Measurements from ENCODE around the gene HDGFL2. TPM values are rescaled to one million over a fixed set of nuclear protein-coding genes. Genes with fewer than 3 reads are reported as not detected.

HDGFL2 gene
- total and polyA plus RNA-seq, 2 donors (not counting 1 experiment from before 2014, with no cell fraction given) = 19.5 to 51.2 TPM

DNA sequence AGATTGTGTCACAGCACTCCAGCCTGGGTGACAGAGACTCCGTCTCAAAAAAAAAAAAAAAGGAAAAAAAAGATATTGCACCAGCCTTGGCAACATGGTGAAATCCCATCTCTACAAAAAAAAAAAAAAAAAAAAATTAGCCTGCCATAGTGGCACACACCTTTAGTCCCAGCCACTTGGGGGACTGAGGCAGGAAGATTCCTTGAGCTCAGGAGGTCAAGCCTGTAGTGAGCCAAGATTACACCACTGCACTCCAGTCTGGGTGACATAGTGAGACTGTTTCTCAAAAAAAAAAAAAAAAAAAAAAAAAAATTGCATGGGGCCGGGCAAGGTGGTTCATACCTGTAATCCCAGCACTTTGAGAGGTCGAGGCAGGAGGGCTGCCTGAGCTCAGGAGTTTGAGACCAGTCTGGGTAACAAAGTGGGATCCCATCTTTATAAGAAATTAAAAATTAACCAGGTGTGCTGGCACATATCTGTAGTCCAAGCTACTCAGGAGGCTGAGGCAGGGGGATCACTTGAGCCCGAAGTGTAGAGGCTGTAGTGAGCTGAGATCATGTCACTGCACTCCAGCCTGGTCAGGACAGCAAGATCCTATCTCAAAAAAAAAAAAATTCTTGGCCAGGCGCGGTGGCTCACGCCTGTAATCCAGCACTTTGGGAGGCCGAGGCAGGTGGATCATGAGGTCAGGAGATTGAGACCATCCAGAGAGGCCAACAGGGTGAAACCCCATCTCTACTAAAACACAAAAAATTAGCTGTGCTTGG lies 7.1 kb upstream of the HDGFL2 start:
- Histone ChIP-seq H3K36me3 (ENCODE audit: control insufficient read depth, insufficient read depth, low read length) (no peaks in the 10 kb centered on the region), H3K9ac (ENCODE audit: insufficient read depth, low read length) (no peak overlapping the region), H3K27me3 (ENCODE audit: control insufficient read depth, insufficient read depth, low read length) (no peaks in the 10 kb centered on the region), H3K27ac (ENCODE audit: insufficient read depth, low read length) (no peak overlapping the region), H3K79me2 (ENCODE audit: control insufficient read depth, insufficient read depth, low read length) (no peaks in the 10 kb centered on the region), H3K4me2 (ENCODE audit: extremely low read depth, insufficient read depth, low read length) (no peak overlapping the region), H2AFZ (ENCODE audit: low read length) (no peak overlapping the region), H3K4me1 (ENCODE audit: control insufficient read depth, extremely low read depth, insufficient read depth, low read length) (no peaks in the 10 kb centered on the region), H4K20me1 (ENCODE audit: control insufficient read depth, extremely low read depth, insufficient read depth, low read length) (no peaks in the 10 kb centered on the region), H3K9me3 (ENCODE audit: control insufficient read depth, insufficient read depth, low read depth, low read length) (no peaks in the 10 kb centered on the region), H3K4me3 (replicated peaks in 1 of 4; ENCODE audit: control extremely low read depth in 1 of 4, insufficient read depth in 1 of 4, low read depth in 3 of 4, low read length in 4 of 4) (no peak overlapping the region)
- TF ChIP-seq EZH2 (IDR thresholded peaks at IDR 0.05; ENCODE audit: low read length, missing control alignments) = no peak
- TF ChIP-seq, protein P1, sequence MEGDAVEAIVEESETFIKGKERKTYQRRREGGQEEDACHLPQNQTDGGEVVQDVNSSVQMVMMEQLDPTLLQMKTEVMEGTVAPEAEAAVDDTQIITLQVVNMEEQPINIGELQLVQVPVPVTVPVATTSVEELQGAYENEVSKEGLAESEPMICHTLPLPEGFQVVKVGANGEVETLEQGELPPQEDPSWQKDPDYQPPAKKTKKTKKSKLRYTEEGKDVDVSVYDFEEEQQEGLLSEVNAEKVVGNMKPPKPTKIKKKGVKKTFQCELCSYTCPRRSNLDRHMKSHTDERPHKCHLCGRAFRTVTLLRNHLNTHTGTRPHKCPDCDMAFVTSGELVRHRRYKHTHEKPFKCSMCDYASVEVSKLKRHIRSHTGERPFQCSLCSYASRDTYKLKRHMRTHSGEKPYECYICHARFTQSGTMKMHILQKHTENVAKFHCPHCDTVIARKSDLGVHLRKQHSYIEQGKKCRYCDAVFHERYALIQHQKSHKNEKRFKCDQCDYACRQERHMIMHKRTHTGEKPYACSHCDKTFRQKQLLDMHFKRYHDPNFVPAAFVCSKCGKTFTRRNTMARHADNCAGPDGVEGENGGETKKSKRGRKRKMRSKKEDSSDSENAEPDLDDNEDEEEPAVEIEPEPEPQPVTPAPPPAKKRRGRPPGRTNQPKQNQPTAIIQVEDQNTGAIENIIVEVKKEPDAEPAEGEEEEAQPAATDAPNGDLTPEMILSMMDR (conservative IDR thresholded peaks at IDR 0.05 in 1 of 2, IDR thresholded peaks at IDR 0.05 in 1 of 2; ENCODE audit: low read depth in 1 of 2, low read length in 2 of 2) = no peak
- no peak for DNase-seq (ENCODE audit: low read depth in 2 of 2)

DNA sequence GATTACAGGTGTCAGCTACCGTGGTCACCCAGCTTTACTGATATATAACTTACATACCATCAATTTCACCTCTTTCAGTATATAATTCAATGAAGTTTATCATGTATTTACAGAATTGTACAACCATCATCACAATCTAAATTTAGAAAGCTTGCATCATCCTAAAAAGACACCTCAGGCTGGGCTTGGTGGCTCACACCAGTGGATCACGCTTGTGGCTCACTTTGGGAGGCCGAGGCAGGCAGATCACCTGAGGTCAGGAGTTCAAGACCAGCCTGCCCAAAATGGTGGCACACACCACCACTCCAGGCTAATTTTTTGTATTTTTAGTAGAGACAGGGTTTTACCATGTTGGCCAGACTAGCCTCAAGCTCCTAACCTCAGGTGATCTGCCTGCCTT lies 4.3 kb upstream of the HDGFL2 start:
- Histone ChIP-seq H3K4me2 (ENCODE audit: extremely low read depth, insufficient read depth, low read length) (no peak overlapping the region), H4K20me1 (ENCODE audit: control insufficient read depth, extremely low read depth, insufficient read depth, low read length) (no peaks in the 10 kb centered on the region), H3K79me2 (ENCODE audit: control insufficient read depth, insufficient read depth, low read length) (peaks cover 4% of the 10 kb centered on the region), H3K4me3 (replicated peaks in 1 of 4; ENCODE audit: control extremely low read depth in 1 of 4, insufficient read depth in 1 of 4, low read depth in 3 of 4, low read length in 4 of 4) (no peak overlapping the region), H3K9ac (ENCODE audit: insufficient read depth, low read length) (no peak overlapping the region), H3K9me3 (ENCODE audit: control insufficient read depth, insufficient read depth, low read depth, low read length) (no peaks in the 10 kb centered on the region), H3K4me1 (ENCODE audit: control insufficient read depth, extremely low read depth, insufficient read depth, low read length) (no peaks in the 10 kb centered on the region), H2AFZ (ENCODE audit: low read length) (no peak overlapping the region), H3K27me3 (ENCODE audit: control insufficient read depth, insufficient read depth, low read length) (no peaks in the 10 kb centered on the region), H3K27ac (ENCODE audit: insufficient read depth, low read length) (no peak overlapping the region), H3K36me3 (ENCODE audit: control insufficient read depth, insufficient read depth, low read length) (no peaks in the 10 kb centered on the region)
- no peak for DNase-seq (ENCODE audit: low read depth in 2 of 2)
- TF ChIP-seq, protein P1 (conservative IDR thresholded peaks at IDR 0.05 in 1 of 2, IDR thresholded peaks at IDR 0.05 in 1 of 2; ENCODE audit: low read depth in 1 of 2, low read length in 2 of 2) = no peak
- TF ChIP-seq EZH2 (IDR thresholded peaks at IDR 0.05; ENCODE audit: low read length, missing control alignments) = no peak

DNA sequence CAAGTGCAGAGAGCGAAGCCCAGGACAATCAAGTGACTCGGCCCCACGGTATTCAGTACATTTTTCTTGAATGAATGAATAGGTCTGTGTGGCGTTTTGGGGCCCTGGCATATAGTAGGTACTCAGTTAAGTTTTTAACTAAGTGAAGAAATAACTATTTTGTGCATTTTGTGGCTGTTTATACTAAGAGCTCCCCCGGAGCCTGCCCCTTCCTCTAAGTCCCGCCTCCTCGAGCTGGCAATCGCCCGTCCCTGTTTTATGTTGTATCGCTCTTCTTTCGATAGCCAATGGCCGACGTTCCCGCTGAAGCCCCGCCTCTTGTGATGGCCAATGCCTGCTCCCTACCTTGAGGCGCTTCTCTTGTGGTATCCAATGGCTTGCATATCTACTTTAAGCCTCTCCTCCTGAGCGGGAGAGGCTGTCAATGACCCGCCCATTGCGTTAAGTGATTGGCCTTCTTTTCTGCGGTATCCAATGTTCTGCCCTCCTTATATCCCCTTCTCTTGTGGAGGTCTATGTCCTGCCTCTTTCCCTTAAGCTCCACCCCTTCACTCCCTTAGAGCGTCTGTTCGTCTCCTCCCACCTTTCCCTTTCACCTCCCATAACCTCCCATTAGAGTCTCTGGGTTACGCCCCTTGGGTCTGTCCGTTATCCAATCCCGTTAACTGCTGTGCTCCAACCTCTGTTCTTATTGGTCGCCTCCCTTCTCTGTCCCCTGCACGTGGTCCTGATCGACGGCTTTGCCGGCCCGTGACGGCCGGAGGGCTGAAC lies 509 bp upstream of the HDGFL2 start:
- H3K79me2 ChIP-seq (ENCODE audit: control insufficient read depth, insufficient read depth, low read length) = peaks cover 30% of the 10 kb centered on the region
- H3K4me3 ChIP-seq (replicated peaks in 1 of 4; ENCODE audit: control extremely low read depth in 1 of 4, insufficient read depth in 1 of 4, low read depth in 3 of 4, low read length in 4 of 4) = peak overlapping the region; percentile 39 to 85 (median 54)
- H3K27me3 ChIP-seq (ENCODE audit: control insufficient read depth, insufficient read depth, low read length) = no peaks in the 10 kb centered on the region
- peak; percentile 100 for DNase-seq (ENCODE audit: low read depth in 2 of 2)
- peak overlapping the region; percentile 61 for H3K9ac ChIP-seq (ENCODE audit: insufficient read depth, low read length)
- H3K9me3 ChIP-seq (ENCODE audit: control insufficient read depth, insufficient read depth, low read depth, low read length) = no peaks in the 10 kb centered on the region
- peak overlapping the region; percentile 81 for H2AFZ ChIP-seq (ENCODE audit: low read length)
- no peak for TF ChIP-seq EZH2 (IDR thresholded peaks at IDR 0.05; ENCODE audit: low read length, missing control alignments)
- TF ChIP-seq, protein P1 (conservative IDR thresholded peaks at IDR 0.05 in 1 of 2, IDR thresholded peaks at IDR 0.05 in 1 of 2; ENCODE audit: low read depth in 1 of 2, low read length in 2 of 2) = no peak
- H3K36me3 ChIP-seq (ENCODE audit: control insufficient read depth, insufficient read depth, low read length) = peaks cover 4% of the 10 kb centered on the region
- H3K4me2 ChIP-seq (ENCODE audit: extremely low read depth, insufficient read depth, low read length) = peak overlapping the region; percentile 74
- H3K27ac ChIP-seq (ENCODE audit: insufficient read depth, low read length) = peak overlapping the region; percentile 77
- no peaks in the 10 kb centered on the region for H4K20me1 ChIP-seq (ENCODE audit: control insufficient read depth, extremely low read depth, insufficient read depth, low read length)
- H3K4me1 ChIP-seq (ENCODE audit: control insufficient read depth, extremely low read depth, insufficient read depth, low read length) = no peaks in the 10 kb centered on the region
